ENCODE data around the gene RIPOR3.
"Not testable (repeated sequence)": the region's sequence is repeated elsewhere in the genome, so short reads cannot be mapped to it uniquely, and the experiment has no call there.

RIPOR3 gene

DNA sequence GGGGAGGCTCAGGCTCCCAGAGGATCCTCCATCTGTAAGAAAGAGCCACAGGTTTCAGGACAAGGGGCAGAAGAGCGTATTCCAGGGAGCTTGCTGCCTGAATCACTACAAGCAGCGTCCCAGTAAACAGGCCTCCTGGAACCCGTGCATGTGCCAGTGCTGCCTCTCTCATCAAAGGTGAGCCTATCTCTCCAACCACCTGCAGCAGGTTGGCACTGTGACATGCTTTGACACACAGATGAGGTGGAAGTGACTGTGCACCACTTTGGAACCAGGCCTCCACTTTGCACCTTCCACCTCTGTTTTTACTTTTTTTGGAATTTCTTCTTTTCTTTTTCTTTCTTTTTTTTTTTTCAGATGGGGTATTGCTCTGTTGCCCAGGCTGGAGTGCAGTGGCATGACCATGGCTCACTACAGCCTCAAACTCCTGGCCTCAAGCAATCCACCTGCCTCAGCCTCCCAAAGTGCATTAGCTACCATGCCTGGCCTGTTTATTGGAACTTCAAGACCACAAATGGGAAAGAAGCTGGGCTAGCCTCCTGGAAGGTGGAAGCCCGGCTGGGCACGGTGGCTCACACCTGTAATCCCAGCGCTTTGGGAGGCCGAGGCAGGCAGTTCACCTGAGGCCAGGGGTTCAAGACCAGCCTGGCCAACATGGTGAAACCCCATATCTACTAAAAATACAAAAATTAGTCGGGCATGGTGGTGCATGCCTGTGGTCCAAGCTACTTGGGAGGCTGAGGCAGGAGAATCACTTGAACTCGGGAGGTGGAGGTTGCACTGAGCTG lies 12.5 kb upstream of the RIPOR3 start:
- not testable (repeated sequence) for DNase-seq (ENCODE audit: low read depth)

DNA sequence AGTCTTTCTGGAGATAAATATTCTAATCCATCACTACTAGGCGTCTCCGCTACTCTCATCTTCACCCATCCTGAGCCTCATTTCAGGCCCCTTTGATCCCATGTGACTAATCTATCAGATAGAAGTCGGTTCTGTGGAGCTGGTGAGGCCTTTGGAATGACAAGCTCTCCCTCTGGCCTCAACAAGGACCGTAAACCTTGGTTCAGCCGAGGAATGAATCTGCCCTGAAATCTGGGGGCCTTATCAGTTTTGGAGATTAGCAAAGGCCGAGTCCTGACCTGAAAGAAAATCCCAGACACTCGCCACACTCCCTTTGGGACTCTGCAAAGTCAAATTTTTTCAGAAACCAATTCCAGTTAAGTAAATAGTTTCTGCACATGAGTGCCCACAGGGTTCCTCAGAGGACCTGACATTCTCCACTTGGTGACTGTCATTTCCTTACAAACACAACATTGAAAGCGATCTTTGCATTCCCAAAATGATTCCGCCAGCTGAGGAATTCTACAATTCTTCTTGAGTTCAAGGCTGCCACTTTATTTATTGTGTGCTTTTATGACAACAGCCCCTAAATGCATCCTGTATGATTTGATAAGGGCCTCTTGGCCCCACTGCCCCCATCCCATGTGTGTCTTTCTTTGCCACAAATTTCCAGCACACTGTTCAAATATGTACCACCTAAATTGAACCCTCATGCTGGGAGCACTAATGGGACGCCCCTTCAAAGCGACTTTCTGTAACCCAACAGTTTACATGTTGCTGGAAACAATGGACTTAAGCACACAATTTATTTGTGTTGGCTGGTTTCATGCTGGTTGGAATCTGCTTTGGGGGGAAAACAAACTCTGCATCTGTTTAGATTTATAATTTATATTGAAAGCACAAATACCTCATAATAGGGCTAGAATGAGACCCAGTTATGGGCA lies 10.0 kb upstream of the RIPOR3 start:
- no peak for DNase-seq (ENCODE audit: low read depth)

DNA sequence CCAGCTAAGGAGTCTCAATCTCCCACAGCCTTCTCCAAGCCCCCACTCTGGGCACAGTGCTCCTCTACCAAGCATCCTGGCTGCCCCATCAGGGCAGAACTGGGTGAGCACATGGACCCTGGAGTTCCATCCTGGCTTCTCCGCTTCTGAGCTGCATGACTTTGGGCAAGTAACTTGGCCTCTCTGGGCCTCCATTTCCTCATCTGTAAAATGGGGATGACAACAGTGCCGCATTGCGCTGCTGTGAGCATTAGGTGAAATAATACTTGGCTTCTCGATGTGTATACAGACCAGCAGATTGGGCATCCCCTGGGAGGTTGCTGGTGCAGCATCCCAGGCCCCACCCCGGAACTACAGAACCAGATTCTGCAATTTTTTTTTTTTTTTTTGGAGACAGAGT lies 8.3 kb upstream of the RIPOR3 start:
- DNase-seq (ENCODE audit: low read depth): no peak

DNA sequence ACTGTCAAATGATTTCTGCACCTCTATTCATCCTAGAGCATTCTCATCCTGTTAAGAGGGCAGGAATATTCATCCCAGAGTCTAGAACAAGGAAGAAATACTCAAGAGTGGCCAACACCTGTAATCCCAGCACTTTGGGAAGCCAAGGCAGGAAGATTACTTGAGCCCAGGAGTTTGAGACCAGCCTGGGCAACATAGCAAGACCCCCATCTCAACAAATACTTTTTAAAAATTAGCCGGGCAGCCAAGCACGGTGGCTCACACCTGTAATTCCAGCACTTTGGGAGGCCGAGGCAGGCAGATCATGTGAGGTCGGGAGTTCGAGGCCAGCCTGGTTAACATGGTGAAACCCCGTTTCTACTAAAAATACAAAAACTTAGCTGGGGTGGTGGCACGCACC lies 6.9 kb upstream of the RIPOR3 start:
- DNase-seq (ENCODE audit: low read depth): not testable (repeated sequence)

DNA sequence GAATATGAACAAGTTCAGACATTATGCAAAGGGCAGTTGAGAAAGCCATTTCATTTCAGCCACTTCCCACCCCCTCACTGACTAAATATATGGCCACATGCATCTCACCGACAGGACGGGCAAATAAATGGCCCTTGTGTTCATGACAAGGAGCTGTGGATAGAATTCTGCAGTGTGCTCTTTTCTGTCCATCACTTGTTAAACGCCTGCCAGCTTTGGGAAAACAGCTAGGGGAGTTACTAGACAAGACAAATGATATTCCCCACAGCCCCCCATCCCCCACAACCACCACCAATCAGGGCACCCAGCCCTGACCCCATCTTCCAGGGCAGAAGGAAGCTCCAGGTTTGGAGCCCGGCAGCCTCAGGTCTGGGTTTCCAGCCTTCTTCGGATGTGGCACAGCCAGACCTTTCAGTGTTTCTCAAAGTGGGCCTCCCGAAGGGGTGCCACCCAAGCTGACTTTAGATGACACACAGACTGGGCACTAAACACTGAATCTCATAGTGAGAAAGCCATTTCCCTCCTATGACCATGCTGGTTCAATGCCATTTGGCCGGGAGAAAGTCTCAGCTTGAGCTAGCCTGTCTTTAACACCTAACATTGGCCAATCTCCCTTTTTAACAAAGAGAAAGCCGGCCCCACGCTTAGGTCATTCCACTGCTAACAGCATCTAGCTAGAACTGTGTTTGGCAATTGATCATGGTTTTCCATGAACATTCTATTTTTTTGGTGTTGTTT lies 4.0 kb upstream of the RIPOR3 start:
- DNase-seq (ENCODE audit: low read depth): no peak

DNA sequence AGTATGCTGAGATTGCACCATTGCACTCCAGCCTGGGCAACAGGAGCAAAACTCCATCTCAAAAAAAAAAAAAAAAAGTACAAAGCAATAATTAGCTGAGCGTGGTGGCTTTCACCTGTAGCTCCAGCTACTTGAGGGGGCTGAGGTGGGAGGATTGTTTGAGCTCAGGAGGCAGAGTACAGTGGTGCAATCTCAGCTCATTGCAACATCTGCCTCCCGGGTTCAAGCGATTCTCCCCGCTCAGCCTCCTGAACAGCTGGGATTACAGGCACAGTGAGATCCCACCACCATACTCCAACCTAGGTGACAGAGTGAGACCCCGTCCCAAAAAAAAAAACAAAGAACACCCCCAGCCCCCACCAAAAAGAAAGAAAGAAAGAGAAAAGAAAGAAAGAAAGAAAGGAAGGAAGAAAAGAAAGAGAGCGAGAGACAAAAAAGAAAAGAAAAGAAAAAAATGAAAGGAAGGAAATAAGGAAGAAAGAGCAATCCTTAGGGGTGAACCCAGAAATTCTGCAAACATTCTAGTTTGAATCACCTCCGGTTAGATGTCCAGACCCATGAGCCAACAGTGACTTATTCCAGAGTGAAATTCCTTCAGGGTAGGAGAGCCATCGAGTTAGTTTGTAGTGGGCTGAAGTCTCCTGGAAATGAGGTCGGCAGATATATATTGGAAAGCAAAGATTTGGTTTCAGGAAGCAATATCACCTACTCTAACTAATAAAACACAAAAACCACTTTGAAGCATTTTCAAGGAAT lies 3.2 kb upstream of the RIPOR3 start:
- no peak for DNase-seq (ENCODE audit: low read depth)

DNA sequence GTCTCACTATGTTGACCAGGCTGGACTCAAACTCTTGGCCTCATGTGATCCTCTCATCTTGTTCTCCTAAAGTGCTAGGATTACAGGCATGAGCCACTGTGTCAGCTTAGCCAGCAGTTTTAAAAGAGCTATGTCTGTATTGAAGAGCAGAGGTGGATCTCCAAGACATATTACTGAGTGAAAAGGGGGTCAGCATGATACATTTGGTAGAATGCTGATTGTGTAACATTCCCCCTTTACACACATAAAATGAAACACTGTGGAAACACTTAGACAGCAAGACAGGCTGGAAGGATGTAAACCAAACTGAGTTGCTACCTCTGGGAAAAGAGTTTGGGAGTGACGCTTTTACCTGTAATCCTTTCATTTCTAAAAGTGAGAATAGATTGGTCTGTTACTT lies 1.7 kb upstream of the RIPOR3 start:
- no peak for DNase-seq (ENCODE audit: low read depth)

DNA sequence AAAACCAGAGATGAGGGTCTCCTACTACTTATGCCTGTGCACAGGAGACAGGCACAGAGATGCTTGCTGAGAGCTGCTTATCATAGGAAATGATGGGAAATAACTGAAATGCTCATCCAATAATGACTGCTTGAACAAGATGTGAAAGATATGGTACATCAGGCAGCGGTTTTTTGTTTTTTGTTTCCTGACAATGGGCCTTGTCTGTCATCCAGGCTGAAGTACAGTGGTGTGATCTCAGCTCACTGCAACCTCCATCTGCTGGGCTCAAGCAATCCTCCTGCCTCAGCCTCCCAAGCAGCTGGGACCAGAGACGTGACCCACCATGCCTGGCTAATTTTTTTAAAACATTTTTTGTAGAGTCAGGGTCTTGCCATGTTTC lies 1.2 kb upstream of the RIPOR3 start:
- no peak for DNase-seq (ENCODE audit: low read depth)

DNA sequence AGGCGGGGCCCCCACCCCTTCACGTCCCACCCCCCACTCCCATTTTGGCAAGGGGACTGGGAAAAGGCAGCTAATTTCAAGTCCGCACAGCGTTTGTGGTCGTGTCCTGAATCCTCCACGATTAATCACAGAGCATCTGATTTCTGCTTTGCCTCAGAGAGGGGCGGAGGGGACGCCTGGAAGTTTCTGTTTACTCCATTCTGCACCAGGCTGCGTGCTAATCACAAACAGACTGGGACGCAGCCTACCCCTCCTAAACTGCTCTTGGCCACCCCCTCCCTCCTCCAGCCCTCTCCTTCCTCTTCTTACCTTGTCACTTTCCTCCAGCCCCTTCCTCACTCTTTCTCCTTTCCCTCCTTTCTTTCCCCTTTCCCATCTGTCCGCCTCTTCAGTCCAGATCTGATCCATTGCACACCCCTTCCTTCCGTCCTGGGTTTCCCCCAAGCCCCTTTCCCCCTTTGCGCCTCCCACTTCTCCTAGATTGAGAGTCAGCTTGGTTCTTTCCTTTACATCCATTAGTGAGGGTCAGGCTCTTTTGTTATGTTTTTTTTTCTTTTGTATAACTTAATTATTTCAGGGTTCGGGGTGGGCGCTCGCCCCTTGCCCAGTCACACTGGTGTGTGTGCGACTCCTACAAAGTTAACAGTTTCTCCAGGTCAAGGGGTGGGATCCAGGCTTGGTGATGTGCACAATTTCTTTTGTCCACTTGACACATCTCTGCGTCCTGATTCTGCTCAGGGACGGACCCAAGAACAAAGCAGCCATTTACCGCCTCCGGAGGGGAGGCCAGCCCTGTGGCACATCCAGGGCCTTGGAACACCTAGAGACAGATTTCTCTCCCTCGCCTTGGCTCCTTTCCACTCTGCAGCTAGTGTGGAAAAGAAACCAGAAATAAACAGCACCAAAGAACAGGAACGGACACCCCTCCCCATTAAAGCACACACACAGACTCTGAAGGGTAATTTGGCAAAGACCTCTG lies 520 bp upstream of the RIPOR3 start:
- DNase-seq (ENCODE audit: low read depth): no peak

DNA sequence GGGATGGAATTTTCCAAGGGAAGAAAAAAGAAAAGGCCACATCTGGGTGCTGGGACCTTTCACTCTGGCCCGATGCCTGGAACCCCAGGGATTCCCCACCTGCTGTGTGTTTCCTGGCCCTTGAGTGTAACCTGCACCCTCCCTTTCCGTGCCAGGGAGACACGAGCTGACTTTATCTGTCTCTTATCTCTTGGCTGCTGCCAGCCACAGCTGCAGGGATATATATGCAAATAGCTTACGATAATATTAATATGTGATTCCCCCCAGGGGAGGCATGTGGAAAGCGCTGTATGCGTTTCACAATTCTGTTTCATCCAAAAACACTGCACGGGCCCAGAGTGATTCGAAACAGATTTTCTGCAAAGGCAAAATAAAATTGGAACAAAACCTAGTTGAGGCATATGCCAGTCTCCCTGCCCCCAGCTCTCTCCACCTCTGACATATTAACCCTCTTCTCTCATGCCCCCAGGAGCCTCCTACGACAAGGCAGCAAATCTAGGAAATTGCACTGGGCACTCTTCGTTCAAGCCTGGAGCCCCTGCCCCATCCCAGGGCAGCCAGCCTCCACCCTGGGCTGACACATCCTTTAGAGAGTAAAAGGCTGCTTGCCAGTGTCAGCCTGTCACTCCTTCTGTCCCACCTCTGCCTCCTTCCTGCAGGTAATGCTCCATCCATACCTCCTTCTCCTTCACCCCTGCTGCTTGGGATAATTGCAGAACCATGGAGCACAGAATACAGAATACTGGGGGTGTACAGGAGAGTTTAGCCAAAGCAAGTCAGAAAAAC lies 1.3 kb downstream of the RIPOR3 start:
- DNase-seq (ENCODE audit: low read depth): no peak

DNA sequence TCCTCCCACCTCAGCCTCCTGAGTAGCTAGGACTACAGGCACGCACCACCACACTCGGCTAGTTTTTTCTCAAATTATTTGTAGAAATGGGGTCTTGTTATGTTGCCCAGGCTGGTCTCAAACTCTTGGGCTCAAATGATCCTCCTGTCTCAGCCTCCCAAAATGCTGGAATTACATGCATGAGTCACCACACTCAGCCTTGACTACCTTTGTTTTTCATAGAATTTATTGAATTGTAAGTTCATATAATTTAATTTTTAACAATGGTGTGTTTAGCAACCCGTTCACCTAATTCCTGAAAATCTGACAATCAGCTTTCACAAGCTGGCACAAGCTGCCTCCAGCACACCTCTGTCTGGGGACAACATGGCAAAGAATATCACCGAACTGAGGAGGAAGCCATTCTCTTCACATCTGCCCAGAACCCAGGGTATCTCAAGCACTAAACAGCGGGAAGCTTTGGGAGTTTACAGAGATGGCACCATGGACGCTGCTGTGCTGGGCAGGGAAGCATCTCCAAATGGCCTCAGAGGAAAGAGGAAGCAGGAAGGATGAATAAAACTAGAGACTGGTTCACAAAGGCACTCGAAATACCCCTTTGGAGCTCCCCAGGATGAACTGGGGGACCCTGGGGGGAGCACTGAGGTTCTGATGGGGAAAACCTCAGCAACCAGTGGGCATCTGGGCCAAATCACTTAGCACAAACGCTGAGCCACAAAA lies 2.9 kb downstream of the RIPOR3 start:
- DNase-seq (ENCODE audit: low read depth): no peak

DNA sequence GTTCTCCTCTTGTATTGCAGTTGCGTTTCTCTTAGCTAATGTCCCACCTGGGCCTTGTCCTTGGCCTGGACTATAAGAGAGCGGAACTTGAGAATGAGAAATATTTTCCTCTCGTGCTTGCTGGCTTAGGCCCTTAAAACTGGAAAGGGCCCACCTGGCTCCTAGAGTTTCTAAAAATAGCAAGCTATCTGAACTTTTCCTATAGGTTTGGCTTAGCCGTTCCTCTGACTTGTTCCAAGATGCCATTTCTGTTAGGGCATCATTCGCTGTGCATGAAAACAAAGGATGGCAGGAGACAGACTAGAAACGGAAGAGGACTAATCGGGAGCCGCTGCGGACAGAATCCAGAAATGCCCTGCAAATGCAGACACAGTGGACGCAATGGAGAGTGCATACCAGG lies 4.5 kb downstream of the RIPOR3 start:
- DNase-seq (ENCODE audit: low read depth): no peak

DNA sequence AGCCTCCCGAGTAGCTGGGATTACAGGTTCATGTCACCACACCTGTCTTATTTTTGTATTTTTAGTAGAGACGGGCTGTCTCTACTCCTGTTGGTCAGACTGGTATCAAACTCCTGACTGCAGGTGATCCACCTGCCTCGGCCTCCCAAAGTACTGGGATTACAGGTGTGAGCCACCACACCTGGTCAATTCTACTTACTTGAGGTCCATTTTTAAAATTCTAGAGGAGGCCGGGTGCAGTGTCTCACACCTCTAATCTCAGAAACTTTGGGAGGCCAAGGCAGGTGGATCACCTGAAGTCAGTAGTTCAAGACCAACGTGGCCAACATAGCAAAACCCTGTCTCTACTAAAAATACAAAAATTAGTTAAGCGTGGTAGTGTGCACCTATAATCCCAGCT lies 7.8 kb downstream of the RIPOR3 start:
- DNase-seq (ENCODE audit: low read depth): no peak

DNA sequence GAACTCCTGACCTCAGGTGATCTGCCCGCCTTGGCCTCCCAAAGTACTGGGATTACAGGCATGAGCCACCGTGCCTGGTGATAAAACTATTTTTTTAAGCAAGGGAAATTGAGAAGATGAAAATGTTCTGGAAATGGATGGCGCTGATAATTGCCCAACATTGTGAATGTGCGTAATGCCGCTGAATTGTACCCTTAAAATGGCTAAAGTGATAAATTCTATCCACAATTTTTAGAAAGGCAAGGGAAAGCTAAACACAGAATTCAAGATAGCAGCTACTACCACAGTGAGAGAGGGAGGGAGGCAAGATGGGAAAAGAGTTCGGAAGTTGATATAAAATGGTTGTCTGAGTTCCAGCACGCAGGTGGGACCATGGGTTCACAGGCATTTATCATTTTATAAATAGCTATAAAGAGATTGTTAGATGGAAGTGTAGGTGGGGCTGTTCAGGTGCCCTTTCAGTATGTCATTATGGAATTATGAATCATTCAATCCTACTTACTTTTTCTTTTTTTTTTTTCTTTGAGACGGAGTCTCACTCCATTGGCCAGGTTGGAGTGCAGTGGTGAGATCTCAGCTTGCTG lies 8.3 kb downstream of the RIPOR3 start:
- DNase-seq (ENCODE audit: low read depth): no peak

DNA sequence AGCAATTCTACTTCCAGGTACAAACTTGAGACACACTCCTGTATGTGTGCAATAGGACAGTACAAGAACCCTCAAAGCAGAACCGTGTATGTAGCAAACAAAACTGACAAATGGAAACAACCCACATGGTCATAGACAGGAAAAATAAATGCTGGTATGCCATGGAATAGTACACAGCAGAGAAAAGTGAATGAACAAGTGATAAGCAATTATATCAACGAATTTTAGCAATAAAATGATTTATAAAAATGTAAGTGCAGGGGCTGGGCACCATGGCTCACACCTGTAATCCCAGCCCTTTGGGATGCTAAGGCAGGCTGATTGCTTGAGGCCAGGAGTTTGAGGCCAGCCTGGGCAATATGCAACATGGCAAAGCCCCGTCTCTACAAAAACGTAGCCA lies 9.3 kb downstream of the RIPOR3 start:
- no peak for DNase-seq (ENCODE audit: low read depth)

DNA sequence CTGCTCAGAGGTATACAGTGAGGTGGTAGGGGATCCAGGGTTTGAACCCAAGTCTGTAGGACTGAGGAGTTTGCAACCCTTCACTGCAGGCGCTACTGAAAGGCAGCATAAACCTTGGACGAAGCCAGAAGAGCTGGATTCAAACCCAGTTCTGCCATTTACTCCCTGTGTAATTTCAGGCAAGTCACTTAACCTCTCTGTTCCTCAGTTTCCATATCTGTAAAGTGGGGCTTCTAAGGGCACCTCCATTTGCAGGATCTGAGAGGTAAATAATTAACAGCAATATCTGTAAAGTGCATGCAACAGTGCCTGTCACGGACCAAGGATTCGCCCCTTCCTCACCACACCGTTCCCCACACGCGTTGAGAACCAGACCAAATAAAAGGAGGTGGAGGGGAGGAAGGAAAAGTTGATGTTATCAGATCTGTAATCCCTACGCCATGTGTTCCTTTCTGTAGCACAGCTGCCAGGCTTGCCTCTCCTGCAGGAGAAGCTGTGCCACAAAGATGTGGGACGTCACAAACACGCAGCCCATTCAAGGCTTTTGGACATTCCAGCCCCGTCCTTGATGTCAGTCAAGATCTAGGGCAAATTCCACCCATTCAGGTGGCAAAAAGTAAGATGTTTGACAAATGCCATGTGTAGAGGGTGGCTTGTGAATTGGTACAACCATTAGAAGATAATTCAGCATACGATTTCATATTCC lies 9.8 kb downstream of the RIPOR3 start:
- no peak for DNase-seq (ENCODE audit: low read depth)

DNA sequence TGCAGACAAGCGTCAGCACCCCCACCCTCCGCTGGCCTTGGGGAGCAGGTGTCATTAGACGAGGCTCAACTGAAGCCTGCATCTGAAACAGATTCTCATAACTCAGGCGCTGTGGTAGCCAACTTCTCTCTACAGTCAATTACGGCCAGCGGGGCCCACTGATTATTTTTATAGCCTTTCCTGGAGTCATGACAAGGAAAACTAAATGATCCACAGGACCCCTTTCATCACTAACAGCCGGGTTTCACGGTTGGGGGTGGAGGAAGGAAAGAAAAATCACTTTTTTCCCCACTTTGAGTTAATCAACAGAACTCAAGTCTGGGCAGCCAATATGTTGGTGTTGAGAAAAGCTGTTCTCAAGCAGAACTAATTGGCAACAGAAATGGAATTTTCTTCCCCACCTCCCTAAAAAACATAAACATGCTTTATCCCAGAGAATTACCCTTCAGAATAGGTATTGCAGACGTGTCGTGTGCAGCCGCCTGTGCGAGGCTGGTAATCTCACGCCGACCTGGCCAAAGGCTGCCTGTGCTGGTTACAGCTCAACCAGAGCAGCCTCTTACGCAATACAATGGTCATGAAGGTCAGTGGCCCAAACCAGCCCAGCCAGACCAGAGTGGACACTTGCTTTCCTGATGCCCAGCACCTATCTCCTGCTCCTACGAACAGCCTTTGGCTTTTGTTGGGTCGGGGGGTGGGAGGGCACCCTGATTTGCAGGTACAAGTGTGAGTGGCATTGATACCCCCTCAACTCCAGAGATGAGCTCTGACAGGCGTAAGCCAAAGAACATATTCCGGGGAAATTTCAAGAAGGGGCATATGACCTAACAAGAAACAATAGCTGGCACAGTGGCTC lies 11.0 kb downstream of the RIPOR3 start:
- DNase-seq (ENCODE audit: low read depth): no peak

Data from T follicular helper cell (primary cell).